Measurements from ENCODE around the gene RFX7. TPM values are rescaled to one million over a fixed set of nuclear protein-coding genes. Genes with fewer than 3 reads are reported as not detected.

RFX7 gene
- total RNA-seq, 1 experiment from 2014 or later, result 34.4 TPM

DNA sequence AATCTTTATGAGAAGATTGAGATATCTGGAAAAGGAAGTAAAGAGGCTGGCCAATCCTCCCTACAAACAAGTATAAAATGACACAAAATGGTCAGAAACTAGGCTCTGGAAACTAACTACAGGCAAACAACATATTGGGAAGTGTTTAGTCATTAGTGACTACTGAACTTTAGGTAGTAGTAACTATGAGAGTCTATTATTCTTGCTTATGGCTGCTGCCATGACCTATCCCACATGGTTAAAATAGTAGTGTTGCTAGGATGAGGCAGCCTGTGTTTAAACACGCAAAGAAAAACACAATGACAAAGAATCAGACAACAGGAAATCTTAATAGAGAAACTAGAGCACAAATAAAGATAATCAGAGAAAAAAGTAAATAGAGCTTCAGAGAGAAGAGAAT is 67.9 kb downstream of the RFX7 start:
- BruUV-seq (replicated peaks), result no TSS peak
- peaks cover 4% of the 10 kb centered on the region for H3K4me1 ChIP-seq (ENCODE audit: insufficient read depth, low read length, poor library complexity, severe bottlenecking)
- intact Hi-C loops (cut with micrococcal nuclease; ENCODE audit: unreplicated experiment), result no loop called here
- peaks cover 5% of the 10 kb centered on the region for H3K36me3 ChIP-seq (ENCODE audit: insufficient read depth, low read length, poor library complexity, severe bottlenecking)
- H3K27me3 ChIP-seq (replicated peaks; ENCODE audit: insufficient read depth, low read depth, low read length, poor library complexity), result no peaks in the 10 kb centered on the region
- ChIA-PET POLR2A (ENCODE audit: low non-redundant PET) (no interaction called here), CTCF (no interaction called here)
- DNase-seq (ENCODE audit: low spot score), result no peak
- H3K9me3 ChIP-seq (ENCODE audit: low read depth, low read length, poor library complexity, severe bottlenecking), result no peaks in the 10 kb centered on the region
- TF ChIP-seq, protein P1, sequence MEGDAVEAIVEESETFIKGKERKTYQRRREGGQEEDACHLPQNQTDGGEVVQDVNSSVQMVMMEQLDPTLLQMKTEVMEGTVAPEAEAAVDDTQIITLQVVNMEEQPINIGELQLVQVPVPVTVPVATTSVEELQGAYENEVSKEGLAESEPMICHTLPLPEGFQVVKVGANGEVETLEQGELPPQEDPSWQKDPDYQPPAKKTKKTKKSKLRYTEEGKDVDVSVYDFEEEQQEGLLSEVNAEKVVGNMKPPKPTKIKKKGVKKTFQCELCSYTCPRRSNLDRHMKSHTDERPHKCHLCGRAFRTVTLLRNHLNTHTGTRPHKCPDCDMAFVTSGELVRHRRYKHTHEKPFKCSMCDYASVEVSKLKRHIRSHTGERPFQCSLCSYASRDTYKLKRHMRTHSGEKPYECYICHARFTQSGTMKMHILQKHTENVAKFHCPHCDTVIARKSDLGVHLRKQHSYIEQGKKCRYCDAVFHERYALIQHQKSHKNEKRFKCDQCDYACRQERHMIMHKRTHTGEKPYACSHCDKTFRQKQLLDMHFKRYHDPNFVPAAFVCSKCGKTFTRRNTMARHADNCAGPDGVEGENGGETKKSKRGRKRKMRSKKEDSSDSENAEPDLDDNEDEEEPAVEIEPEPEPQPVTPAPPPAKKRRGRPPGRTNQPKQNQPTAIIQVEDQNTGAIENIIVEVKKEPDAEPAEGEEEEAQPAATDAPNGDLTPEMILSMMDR (conservative IDR thresholded peaks at IDR 0.05; ENCODE audit: low read depth, low read length), result no peak
- no peak for TF ChIP-seq EZH2 (IDR thresholded peaks at IDR 0.05; ENCODE audit: borderline replicate concordance, low read depth, low read length, poor library complexity, severe bottlenecking)
- H3K4me3 ChIP-seq (ENCODE audit: low read depth, low read length, poor library complexity, severe bottlenecking), result no peak overlapping the region
- H3K27ac ChIP-seq (ENCODE audit: low read depth, low read length, poor library complexity, severe bottlenecking), result no peak overlapping the region

DNA sequence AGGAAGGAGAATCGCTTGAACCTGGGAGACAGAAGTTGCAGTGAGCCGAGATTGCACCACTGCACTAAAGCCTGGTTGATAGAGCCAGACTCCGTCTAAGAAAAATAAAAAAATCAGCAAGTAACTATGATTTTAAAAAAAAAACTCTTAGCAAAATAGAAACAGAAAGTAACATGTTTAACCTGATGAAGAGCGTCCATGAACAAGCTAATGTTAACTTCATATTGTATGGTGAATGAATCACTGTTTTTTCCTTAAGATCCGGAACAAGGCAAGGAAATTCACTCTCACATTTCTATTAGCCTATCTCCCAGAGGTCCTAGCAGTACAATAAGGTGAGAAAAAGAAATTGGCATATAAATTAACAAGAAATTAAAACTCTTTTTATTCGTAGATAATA is 69.0 kb downstream of the RFX7 start:
- intact Hi-C loops (cut with micrococcal nuclease; ENCODE audit: unreplicated experiment), result no loop called here
- POLR2A ChIA-PET (ENCODE audit: low non-redundant PET), result interaction anchor here (0.6 kb wide), 1 partner anchor 63 kb away, joined by 3 read pairs; no protein-coding TSS in a partner anchor
- H3K9me3 ChIP-seq (ENCODE audit: low read depth, low read length, poor library complexity, severe bottlenecking), result no peaks in the 10 kb centered on the region
- peaks cover 5% of the 10 kb centered on the region for H3K36me3 ChIP-seq (ENCODE audit: insufficient read depth, low read length, poor library complexity, severe bottlenecking)
- no TSS peak for BruUV-seq (replicated peaks)
- no peak overlapping the region for H3K27ac ChIP-seq (ENCODE audit: low read depth, low read length, poor library complexity, severe bottlenecking)
- TF ChIP-seq, protein P1 (conservative IDR thresholded peaks at IDR 0.05; ENCODE audit: low read depth, low read length), result no peak
- no peak for TF ChIP-seq EZH2 (IDR thresholded peaks at IDR 0.05; ENCODE audit: borderline replicate concordance, low read depth, low read length, poor library complexity, severe bottlenecking)
- no peaks in the 10 kb centered on the region for H3K27me3 ChIP-seq (replicated peaks; ENCODE audit: insufficient read depth, low read depth, low read length, poor library complexity)
- peaks cover 4% of the 10 kb centered on the region for H3K4me1 ChIP-seq (ENCODE audit: insufficient read depth, low read length, poor library complexity, severe bottlenecking)
- DNase-seq (ENCODE audit: low spot score), result no peak
- CTCF ChIA-PET, result no interaction called here
- H3K4me3 ChIP-seq (ENCODE audit: low read depth, low read length, poor library complexity, severe bottlenecking), result no peak overlapping the region

DNA sequence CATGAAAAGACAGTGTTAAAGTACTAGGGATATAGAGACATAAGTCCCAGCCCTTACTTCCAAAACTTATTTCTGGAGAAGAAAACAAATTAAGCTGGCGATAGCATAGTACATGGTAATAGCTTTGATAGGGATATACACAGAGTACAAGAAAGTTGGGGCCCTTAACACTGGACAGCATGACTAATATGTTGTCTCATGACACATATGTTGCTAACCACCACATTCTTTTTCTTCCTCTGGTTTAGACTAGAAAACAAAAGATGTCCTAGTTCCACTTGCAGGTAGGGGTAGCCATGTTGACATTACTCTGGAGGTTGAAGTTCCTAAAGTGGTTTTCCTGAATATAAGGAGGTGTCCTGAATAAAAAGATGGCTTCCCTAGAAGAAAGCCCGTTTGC is 75.3 kb downstream of the RFX7 start:
- intact Hi-C loops (cut with micrococcal nuclease; ENCODE audit: unreplicated experiment), result no loop called here
- ChIA-PET POLR2A (ENCODE audit: low non-redundant PET) (no interaction called here), CTCF (no interaction called here)
- Histone ChIP-seq H3K27ac (ENCODE audit: low read depth, low read length, poor library complexity, severe bottlenecking) (no peak overlapping the region), H3K36me3 (ENCODE audit: insufficient read depth, low read length, poor library complexity, severe bottlenecking) (peaks cover 5% of the 10 kb centered on the region), H3K9me3 (ENCODE audit: low read depth, low read length, poor library complexity, severe bottlenecking) (no peaks in the 10 kb centered on the region), H3K4me1 (ENCODE audit: insufficient read depth, low read length, poor library complexity, severe bottlenecking) (no peaks in the 10 kb centered on the region), H3K4me3 (ENCODE audit: low read depth, low read length, poor library complexity, severe bottlenecking) (no peak overlapping the region), H3K27me3 (replicated peaks; ENCODE audit: insufficient read depth, low read depth, low read length, poor library complexity) (no peaks in the 10 kb centered on the region)
- no peak for TF ChIP-seq EZH2 (IDR thresholded peaks at IDR 0.05; ENCODE audit: borderline replicate concordance, low read depth, low read length, poor library complexity, severe bottlenecking)
- TF ChIP-seq, protein P1 (conservative IDR thresholded peaks at IDR 0.05; ENCODE audit: low read depth, low read length), result no peak
- BruUV-seq (replicated peaks), result no TSS peak
- DNase-seq (ENCODE audit: low spot score), result no peak
